HG02678 (cell line): ENCODE measurements around the gene MREG.
"Not testable (repeated sequence)": the region's sequence is repeated elsewhere in the genome, so short reads cannot be mapped to it uniquely, and the experiment has no call there.

Experiments used
- ATAC-seq: cut with Tn5 transposase; IDR thresholded peaks from one replicate; pipeline ENCODE4 v1.9.1; 2021; ENCODE audit warnings: mild to moderate bottlenecking, moderate library complexity; ENCODE audit not compliant: unreplicated experiment

MREG gene

DNA sequence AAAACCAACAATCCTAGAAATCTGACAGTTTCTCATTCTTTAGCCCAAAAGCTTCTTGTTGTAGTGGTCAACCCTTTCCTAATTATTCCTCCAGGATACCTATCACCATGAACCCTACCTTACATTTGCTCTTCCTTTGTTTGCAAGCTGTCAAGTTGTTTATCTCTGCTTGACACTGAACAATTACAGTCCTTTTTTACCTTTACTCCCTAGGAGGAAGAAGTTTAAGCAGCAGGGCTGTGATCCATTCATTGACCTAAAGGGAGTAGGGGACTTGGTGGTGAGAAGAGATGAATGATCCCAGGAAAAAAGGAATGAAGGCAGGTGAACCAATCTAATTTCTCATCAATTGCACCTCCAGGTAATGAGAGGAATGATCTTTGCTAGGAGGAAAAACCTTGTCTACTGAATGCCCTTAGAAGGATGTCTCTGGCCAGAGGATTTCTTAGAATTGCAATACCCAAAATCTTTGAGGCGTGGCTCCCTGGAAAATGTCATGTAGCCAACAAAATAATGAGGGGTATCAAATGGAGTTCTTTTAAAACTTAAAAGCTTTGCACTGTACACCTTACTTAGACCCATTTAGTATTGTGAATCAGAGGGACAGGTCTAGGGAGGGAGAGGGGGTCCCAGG is 47.7 kb downstream of the MREG start:
- no peak for ATAC-seq

DNA sequence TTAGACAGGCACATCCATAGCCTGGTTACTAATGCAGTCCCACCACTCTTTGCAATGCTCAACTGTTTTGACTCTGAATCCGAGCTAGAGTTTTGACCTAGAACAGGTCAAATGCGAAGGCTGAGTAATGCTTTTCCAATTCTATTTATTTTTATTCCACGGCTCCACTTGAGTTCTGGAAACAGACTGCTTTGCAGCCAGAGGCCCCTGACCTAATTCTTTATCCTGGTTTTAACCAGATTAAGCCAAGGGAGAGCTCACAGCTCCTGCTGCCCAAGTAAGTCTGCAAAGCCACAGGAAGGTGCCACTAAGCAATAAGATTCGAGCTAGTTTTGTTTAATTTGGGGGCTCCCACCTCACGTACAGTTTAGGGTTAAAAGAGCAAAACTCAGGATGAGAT is 51.4 kb downstream of the MREG start:
- ATAC-seq = no peak

DNA sequence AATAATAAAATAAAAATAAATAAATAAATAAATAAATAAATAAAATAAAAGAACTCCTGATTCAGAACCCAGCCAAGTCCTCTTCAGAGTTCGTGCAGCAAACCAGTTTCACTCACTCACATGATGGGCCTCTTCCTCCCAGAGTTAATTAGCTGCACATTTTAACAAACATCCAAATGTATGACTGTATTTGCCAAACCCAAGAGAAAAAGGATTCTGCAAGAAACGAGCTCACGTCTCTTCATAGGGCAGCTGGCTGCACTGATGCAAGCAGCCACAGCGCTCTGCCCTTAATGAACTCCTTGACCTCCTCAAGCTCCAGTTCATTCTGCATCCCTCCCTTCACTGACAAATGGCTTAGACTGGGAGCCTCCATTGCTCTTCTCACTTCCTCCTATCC is 55.1 kb downstream of the MREG start:
- ATAC-seq = no peak

DNA sequence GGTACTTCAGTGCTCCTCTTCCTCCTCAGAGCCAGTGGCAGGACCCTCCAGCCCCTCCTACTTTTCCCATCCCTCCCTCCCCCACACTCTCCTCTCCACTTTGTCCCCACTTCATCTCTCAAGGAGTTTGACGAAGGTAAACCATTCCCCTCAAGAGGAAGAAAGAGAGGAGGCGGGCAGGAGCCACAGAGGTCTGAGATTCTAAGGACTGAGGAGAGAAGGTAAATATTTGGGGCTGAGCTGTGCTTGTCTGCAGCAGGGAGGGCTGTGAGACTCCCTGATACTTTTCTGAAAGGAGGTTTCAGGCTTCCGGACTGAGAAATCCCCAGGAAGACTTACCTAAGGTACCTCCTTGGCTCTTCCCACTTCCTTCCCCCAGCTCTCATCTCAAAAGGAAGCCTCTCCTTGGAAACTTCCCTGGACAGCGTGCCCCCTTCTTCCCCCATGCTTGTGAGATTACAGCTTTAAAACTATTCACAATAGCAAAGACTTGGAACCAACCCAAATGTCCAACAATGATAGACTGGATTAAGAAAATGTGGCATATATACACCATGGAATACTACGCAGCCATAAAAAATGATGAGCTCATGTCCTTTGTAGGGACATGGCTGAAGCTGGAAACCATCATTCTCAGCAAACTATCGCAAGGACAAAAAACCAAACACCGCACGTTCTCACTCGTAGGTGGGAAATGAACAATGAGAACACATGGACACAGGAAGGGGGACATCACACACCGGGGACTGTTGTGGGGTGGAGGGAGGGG is 55.8 kb downstream of the MREG start:
- not testable (repeated sequence) for ATAC-seq

DNA sequence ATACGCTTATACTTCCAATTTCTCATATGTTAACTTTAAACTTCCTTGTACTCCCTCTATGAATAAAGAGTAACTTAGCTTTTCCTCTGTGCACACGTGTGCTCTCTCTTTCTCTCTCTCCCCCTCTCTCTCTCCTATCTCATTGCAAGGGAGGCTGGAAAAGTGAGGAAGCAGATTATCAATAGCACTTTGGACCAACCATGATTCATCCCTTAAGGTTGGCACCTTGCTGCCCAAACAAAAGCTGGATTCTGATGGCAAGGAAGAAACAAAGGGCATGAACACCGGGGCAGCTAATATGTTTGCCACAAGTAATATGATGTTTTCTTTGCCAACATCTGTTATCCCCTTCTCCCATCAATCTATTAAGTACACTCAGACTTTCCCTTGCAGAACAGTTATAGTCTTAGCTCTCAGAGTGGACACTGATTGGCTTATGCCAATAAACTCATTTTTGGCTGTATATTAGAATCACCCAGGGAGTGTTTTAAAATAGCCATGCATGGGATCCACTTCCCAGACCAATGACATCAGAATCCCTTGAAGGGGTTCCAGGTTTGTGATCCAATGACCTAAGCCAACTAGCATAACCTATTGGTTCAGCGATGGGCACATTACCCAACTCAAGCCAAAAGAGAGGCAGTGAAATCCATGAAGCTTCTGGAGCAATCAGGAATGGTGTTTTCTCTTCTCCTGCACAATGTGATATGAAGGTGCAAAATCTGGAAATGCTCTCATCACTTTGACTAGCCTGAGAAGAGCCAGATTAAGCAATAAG is 60.3 kb downstream of the MREG start:
- no peak for ATAC-seq

DNA sequence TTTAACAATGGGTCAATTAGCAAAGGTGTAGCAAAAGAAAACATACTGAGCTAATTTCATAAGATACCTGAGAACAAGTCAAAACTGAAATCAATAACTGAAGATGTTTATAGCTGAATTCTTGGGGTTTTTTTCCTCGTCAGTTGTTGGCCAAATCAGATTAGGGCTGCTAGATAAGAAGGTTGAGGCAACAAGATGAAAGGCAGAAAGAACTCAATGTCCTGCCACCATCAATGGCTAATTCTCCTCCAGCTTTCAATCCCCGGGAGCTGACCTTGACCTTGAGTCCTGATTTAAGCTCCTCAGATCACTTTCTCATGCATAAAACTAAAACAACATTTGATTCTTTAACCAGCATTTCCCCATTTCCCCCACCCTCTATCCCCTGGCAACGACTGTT is 61.8 kb downstream of the MREG start:
- no peak for ATAC-seq

DNA sequence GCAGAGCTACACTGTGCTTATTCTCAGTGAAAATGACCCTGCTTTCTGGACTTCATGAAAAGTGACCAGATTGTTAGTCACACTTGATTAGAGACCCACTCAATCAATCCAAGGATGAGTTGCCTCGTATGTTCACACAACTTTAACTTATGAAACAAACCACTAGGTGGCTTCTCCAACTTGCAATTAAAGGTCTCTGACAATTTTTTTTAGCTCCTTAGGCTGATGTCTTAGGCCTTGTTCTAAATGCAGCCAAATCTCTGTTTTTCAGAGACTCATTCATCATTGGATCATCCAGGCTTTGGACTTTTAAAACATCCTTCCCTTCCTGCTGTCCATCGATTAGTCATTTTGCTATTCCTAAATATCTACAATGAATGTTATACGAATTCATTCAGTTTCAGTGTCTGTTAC is 63.4 kb downstream of the MREG start:
- peak; percentile 87 for ATAC-seq

DNA sequence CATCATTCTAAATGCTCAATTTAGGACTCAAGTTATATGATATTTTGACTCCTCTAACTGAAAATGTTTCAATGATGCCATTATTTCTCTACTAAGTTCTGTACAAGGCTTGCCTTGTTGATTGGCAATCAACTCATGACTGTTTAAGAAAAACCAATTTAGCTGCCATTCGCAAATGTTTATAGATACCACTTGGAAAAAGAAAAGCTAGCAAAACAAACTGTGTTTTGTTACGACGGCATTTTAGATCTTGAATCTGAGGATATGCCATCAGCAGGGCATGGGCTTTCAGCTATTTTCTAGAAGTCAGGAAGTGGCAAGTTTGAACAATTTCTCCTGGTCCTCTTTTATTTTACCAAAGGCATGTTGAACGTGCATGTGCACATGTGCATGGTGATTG is 65.3 kb downstream of the MREG start:
- ATAC-seq = no peak

DNA sequence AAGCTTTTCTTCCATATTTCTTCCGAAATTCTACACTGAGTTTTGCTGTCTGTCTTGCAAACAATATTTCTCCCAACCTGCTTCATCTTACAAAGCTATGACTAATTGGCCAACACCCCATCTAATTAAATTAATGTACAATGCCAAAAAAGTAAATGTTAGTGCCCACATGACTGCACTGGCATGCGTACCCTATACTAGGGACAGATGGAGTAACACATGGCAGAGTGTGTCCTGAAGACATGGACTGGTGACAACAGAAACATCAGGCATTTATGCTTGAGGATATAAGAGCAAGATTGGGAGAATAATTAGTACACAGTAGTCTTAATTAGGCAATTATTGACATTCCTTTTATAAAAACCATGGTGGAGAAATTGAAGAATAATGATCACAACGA is 66.8 kb downstream of the MREG start:
- no peak for ATAC-seq

DNA sequence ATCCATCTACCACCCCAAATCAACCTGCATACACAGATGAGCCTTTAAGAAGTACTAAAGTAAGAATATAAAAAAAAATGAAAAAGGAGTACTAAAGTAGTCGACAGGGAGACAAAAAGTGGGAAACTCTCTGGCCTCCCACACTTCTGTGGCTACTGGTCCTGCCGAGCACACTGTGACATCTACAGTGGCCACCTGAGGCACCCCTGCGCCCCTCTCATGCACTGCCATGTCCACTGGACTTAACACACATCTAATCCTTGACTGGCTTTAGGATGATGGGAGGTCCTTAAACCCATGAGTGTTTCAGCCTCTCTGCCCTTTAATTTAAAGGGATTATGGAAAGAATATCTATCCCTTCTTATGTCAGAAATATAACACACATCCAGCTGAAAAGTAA is 71.2 kb downstream of the MREG start:
- ATAC-seq = no peak

DNA sequence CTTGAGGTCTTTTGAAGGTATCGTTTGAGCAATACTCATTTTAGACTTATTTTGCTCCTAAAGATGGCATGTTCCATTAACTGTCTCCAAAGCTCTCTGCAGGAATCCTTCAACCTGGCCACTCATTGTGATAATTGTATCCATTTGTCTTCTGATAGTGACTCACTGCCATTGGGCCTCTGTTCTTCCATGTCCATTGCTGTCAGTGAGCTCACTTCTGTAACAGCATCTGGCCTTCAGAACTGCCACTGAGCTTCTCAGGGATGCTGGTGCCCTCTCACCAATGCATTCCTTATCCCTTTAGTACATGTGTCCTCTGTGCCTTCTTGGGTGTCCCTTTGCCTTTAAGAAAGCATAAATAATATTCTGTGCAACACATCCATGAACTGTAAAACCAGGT is 71.6 kb downstream of the MREG start:
- no peak for ATAC-seq

DNA sequence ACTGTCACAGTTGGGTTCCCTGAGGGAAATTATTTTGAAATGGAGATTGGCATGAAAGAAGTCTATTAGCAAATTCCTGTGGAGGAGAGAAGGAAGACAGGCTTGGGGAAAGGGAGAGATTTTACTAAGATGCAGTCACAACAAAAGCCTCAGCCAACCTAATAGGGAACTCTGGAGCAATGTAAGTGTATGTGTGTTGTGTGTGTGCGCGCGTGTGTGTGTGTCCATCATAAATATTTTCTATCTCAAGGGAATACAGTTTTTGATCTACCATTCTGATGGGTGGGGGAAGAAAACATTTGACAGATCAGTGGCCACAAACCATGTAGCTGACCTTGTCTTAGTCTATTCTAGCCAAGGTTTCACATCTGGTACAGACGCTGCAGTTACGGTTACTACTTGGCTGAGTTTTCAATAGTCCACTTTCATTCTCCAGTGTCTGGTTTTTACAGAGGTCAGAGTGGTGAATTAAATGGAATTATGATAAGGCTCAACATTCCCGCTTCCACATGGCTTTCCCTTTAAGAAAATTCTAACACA is 72.6 kb downstream of the MREG start:
- ATAC-seq = no peak

DNA sequence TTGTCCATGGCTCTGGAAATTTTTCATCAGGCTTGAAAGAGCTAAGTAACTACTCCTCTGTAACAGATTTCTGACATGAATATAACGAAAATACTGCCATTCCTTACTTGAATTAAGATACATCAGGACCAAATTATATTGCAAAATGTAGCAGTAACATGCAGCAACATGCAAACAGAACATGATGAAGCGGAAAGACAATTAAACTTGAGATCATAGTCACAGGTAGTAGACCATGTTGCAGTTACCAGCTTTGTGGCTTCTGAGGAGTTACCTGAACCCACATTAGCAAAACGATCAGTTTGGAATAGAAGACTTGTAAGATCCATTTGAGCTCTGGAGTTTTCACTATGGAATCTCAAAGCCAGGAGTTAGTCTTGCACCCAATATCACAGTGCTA is 76.2 kb downstream of the MREG start:
- ATAC-seq = no peak

DNA sequence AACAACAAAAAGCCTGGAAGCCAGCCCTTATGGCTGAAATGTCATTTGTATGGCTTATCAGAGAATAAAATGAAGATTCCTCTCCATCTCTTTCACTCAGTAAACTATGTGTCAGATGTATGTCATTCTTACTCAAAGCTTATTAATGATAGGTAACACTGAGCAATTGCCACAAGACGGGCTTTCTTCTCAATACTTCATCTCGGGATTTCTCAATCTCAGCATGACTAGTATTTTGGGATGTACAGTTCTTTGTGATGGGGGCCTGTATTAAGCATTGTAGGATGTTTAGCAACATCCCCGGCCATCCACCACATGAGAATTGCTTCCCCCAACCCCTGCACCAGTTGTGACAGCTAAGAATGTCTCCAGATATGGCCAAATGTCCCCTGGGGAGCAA is 80.2 kb downstream of the MREG start:
- no peak for ATAC-seq

DNA sequence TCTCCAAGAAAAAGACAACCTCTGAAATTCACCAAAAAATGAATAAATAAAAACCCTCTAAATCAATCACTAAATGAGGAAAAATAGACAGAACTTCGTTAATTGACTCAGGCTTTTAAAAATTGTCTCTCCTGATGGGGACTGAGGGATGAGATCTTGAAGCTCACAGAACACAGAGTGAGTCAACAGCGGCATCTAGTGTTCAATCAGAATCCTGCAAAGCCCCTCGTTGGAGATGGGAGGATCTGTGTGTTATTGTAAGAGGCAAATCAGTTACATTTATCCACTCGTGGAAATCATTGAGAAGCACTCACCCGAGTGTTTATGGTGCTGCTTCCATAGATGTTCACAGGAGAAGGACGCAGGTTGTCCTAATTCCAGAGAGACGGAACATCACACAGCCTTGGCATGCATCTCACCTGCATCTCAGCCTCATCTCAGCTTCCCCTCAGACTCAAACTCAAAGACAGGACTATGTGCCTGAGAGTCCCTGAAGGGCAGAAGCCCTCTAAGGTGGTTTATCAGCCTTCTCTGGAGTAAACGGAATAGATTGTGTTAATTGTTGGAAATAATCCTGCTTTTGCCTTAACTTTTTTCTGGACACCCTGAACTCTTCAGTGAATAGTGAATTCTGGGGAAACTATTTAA is 82.0 kb downstream of the MREG start:
- ATAC-seq = peak; percentile 89

DNA sequence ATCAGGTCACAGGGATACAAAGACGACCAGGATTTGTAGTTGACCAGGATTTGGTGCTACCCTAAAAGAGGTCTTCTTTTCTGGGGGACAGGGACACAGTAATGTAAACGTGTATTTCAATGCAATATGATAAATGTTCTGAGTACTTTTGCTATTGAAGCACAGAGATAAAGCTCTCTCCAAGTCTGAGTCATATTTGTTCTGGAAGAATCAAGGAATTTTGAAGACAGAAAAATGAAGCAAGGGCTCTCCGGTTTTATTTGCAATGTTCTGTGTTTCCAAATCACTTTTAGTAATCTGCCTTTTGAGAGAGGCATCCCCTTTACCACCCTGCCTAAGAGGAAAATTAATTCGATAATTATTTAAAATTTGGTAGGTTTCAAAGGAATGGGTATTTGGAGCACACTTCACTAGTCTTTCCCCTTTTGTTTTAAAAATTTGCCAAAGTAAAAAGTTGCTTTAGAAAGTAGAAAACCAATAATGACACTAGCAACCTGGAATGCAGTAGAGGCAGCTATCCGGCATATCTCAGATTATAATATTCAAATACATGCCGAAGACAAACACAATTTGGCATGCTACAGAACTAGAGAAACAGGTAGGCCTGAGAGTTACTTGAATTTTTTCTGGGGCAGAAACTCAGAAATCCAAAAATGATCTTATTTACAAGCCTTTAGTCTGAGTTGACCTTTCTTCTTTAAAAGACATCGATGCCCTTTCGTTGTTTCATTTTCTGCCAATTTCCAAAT is 82.7 kb downstream of the MREG start:
- ATAC-seq = no peak

DNA sequence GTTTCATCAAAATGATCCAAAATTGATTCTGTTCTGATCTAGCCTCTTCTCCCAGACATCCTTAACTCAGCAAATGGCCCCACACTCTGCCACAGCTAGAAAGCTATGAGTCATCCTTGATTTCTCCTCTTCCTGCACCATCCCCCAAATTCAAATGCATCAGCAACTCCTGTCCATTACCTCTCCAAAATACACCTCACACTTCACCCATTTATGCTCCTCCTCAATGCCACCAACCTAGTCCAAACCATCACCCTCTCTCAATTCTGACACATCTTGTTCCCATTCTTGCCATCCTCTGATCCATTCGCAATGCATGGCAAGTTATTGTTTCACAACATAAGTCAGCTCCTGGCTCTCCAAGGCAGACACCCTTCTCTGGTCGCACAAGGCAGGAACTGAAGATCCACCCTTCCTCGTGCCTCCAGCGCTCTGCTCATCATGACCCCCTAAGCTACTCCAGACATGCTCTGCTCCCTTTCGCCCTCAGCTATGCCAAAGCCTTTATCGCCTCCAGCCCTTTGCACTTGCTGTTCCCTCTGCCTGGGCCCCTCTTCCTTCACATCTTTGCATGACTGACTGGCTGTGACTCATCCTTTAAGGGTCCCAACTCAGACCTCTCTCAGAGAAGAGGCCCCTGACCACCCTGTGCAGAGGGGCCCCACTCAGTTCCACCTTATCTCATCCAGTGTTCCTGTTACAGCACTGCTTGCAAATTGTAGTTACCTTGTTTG is 83.6 kb downstream of the MREG start:
- ATAC-seq = no peak

DNA sequence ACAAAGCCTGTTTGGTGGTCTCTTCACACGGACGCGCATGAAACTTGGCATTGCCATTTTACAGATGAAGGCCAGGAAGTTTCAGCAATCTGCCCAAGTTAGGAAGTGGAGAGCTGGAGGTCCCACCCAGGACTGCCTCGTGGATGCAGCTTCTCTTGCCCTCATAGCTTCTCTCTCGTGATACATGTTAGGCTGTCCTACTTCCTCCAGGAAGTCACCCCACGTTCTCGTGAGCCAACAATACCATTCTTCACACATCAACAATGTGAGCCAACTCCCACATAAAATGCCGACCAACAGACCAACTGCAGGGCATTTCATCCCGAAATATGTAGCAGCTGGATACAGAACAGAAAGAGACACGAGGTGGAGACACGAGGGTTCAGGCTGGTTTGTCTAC is 85.3 kb downstream of the MREG start:
- ATAC-seq = no peak

DNA sequence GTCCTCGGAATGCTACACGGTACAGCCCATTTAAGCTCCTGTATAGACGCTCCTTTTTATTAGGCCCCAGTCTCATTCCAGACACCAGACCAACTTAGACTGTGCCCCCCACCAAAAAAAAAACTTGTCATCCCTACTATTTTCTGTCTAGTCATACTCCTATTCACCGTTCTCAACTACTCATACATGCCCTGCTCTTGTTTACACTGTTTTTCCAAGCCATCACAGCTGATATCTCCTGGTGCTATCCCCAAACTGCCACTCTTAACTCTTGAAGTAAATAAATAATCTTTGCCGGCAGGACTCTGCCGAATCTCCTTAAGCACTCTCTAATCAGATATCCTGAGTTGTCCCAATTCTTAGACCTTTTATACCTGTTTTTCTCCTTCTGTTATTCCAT is 86.4 kb downstream of the MREG start:
- ATAC-seq = not testable (repeated sequence)

DNA sequence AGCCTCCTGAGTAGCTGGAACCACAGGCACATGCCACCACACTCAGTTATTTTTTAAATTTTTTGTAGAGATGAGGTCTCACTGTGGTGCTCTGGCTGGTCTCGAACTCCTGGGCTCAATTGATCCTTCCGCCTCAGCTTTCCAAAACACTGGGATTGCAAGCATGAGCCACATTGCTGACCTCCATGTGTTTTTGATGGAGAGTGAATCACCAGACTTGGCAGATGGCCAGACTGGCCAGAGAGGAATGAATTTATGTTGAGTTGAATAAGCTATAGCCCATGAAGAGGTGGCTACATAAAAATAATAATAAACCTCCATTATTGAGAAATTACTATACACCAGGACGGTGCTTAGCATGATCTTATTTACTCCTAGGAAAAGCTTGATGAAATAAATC is 91.5 kb downstream of the MREG start:
- ATAC-seq = no peak
